EH (cell line): ENCODE data around the gene SMARCD2.
"Not testable (repeated sequence)": the region's sequence is repeated elsewhere in the genome, so short reads cannot be mapped to it uniquely, and the experiment has no call there.

Experiments used
- DNase-seq: peaks from one replicate; pipeline ENCODE4 v3.0.0-alpha.2; 2015; ENCODE audit warnings: low read depth

SMARCD2 gene

DNA sequence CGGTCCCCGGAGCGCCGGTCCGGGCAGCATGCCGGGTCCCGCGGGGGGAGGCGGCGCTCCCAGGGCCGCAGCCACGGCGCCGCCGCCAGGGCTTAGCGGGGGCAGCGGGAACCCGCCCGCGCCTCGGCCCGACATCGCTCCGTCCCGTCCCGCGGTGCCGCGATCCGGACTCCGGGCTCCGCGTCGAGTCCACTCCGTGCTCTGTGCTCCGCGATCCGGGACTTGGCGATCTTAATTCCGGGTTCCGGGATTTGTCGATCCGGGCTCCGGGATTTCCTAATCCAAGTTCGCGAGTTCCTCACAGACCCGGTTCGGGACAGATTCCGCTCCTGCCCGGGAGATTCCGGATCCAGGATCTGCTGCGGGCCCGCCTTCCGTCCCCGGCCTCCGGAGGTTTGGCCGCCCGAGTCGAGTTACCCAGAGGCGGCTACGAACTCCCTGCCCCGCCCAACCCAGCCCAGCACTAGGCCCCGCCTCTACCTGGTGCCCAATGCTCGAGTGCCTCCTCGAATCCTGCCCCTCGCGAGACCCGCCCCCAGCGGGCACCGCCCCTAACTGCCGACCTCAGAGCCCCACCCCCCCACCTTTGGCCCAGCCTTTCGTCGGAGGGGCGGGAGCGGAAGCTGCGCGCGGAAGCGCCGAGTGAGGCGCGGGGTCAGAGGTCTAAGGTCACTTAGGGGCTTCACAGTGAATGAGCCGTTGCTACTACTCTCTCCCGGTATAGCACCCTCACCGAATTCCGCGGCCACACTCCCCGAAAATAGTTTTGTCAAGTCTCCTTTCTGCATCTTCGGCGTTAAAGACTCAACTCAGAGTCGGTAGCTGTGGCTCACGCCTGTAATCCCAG is at the start of gene SMARCD2:
TSS of gene SMARCD2 (minus strand) at position 146 of the 847 bp plus-strand sequence. CDS start at position 135, 11 bp downstream.
- peak; percentile 99 for DNase-seq

DNA sequence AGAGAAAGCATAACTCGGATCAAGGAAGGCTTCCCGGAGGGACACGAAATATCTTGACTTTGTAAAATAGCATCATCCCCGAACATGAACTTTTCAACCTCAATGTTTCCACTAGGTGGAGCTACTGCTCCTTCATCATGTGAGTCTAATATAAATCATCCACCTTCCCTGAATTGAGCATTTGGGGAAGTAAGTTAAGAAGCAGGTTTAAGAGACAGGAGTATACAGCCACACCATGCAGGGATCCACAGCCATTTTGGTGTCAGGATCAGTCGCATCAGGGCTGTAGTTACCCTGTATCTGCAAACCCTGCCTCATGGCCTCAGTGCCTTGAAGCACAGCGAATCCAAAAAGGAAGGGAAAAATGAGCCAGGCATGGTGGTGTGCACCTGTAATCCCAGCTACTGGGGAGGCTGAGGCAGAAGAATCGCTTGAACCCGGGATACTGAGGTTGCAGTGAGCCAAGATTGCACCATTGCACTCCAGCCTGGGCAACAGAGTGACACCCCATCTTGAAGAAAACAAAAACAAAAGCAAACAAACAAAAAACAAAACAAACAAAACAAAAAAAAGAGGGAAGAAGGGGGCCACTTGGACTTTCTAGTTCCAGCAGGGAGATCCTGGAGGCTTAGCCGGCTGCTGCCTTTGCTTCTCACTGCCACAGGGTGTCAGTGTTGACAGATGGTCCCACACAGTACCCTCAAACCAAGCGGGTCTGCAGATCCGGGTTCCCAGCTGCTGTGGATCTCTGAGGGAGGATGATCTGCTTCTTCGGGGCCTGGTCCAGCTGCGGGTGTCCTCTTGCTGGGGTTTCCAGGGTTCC is 46.8 kb upstream of the SMARCD2 start:
- peak; percentile 55 for DNase-seq

DNA sequence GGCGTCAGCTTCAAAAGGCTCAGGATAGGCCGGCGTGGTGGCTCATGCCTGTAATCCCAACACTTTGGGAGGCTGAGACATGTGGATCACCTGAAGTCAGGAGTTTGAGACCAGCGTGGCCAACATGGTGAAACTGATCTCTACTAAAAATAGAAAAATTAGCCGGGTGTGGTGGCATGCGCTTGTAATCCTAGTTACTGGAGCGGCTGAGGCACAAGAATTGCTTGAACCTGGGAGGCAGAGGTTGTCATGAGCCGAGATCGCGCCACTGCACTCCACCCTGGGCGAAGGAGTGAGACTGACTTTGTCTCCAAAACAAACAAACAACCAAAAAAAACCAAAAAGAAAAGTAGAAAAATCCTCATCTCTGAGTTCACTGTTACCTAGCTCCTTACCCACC is 42.6 kb upstream of the SMARCD2 start:
- DNase-seq, result not testable (repeated sequence)

DNA sequence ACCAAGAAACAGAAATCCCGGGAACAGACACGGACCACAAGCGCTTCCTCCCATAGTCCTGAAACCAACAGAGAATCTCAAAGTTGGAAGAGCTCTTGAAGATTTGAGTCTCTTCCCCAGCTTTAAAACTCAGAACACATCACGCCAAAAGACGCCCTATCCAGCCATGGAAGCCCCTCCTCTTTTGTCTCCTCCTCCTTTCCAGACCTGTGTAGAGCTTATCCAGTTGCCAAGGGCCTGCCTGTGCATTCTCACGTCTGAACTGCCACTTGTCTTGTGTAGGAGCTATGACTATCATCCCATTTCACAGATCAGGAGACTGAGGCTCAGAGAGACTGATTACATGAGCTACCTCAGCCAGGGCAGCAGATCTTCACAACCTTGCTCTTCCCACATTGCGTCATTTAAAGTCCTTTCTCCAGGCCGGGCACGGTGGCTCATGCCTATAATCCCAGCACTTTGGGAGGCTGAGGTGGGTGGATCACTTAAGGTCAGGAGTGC is 40.2 kb upstream of the SMARCD2 start:
- DNase-seq, result not testable (repeated sequence)

DNA sequence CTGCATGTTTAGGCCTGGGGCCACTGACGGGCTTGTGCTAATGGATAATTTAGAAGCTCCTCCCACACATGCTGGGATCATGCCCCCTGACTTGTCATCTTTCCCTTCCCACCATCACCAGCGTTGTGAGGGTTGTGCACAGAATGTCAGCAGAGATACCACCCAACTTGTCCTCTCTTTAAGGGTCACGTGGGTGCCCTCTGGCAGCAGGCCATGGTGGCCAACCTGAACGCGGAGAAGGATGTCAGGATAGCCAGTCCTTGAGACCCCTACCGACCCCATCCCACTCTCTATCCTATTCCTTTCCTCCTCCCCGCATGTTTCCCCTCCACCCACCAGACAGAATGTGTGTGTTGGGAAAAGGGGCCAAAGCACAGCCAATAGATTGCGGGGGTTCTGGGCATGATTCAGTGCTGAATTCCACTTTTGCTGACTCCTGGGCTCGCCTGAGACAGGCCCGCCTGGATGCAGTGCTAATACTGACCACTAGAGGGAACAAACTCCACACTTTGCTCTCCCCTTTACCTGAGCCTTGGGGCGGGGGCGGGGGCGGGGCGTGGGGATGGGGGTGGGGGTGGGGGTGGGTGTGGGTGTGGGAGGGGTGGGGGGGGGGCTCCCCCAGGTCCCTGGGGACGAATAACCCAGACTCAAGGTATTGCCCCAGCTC is 39.6 kb upstream of the SMARCD2 start, which contains the start of gene GH2:
TSS of gene GH2 (minus strand) at position 10 of the 667 bp plus-strand sequence. CDS start 143 bp downstream, outside the sequence.
- peak; percentile 63 for DNase-seq

DNA sequence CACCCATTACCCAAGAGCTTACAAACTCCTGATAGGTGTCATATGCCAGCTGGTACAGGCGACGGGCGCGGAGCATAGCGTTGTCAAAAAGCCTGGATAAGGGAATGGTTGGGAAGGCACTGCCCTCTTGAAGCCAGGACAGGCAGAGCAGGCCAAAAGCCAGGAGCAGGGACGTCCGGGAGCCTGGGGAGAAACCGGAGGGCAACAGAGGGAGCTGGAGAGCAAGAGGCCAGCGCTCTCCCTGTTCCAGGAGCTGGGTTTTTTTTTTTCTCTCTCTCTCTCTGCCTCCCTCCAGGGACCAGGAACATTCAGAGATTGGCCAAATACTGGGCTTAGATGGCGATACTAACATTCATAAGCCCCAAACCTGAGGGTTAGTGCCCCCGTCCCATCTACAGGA is 38.9 kb upstream of the SMARCD2 start:
- DNase-seq, result not testable (repeated sequence)

DNA sequence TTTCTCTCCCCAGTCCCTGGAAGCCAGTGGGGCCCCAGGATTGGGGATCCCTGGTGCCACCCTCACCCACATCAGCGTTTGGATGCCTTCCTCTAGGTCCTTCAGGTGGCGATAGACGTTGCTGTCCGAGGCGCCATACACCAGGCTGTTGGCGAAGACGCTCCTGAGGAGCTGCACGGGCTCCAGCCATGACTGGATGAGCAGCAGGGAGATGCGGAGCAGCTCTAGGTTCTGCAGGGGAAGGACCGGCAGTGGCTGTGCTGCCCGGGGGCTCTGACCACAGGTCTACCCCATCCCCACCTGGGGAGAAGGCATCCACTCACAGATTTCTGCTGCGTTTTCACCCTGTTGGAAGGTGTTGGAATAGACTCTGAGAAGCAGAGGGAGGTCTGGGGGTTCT is 38.2 kb upstream of the SMARCD2 start:
- no peak for DNase-seq

DNA sequence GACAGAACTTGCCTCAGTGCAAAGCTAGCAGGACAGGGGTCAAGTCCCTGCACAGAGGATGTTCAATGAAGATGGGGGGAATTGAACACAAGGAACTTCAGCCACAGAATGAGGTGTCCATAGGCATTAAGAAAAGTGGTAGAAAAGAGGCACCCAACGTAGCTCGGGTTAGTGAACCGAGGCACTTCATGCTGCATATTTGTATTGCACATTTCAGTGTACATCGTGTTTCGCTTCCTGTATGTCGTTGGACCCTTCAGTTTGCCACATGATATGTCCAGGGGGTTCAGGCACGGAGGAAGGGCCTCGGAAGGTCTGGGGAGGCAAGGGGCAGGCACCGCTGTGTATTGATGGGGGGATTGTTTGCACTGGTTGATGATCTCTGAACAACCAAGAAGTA is 35.9 kb upstream of the SMARCD2 start:
- DNase-seq, result not testable (repeated sequence)

DNA sequence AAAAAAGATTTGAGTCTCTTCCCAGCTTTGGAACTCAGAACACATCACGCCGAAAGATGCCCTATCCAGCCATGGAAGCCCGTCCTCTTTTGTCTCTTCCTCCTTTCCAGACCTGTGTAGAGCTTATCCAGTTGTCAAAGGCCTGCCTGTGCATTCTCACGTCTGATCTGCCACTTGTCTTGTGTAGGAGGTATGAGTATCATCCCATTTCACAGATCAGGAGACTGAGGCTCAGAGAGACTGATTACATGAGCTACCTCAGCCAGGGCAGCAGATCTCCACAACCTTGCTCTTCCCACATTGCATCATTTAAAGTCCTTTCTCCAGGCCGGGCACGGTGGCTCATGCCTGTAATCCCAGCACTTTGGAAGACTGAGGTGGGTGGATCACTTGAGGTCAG is 32.2 kb upstream of the SMARCD2 start:
- DNase-seq, result not testable (repeated sequence)

DNA sequence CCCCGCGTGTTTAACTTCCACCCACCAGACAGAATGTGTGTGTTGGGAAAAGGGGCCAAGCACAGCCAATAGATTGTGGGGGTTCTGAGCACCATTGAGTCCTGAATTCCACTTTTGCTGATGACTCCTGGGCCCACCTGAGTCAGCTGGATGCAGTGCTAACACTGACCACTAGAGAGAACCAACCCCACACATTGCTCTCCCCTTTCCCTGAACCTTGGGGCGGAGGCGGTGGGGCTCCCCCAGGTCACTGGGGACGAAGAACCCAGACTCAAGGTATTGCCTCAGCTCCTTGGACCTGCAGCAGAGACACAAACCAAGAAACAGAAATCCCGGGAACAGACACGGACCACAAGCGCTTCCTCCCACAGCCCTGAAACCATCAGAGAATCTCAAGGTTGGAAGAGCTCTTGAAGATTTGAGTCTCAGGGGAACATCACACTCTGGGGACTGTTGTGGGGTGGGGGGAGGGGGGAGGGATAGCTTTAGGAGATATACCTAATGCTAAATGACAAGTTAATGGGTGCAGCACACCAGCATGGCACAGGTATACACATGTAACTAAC is 31.7 kb upstream of the SMARCD2 start:
- DNase-seq, result not testable (repeated sequence)

DNA sequence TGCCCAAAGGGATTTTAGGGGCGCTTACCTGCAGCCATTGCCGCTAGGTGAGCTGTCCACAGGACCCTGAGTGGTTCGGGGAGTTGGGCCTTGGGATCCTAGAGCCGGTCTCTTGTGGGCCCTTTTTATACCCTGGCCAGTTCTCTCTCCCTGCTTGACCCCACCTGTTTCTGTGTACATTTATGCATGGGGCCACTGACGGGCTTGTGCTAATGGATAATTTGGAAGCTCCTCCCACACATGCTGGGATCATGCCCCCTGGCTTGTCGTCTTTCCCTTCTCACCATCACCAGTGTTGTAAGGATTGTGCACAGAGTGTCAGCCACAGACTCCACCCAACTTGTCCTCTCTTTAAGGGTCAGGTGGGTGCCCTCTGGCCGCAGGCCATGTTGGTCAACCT is 31.1 kb upstream of the SMARCD2 start, which contains the start of gene CSH2:
TSS of gene CSH2 (minus strand) at position 101 of the 400 bp plus-strand sequence. CDS start at position 38, 63 bp downstream.
- not testable (repeated sequence) for DNase-seq

DNA sequence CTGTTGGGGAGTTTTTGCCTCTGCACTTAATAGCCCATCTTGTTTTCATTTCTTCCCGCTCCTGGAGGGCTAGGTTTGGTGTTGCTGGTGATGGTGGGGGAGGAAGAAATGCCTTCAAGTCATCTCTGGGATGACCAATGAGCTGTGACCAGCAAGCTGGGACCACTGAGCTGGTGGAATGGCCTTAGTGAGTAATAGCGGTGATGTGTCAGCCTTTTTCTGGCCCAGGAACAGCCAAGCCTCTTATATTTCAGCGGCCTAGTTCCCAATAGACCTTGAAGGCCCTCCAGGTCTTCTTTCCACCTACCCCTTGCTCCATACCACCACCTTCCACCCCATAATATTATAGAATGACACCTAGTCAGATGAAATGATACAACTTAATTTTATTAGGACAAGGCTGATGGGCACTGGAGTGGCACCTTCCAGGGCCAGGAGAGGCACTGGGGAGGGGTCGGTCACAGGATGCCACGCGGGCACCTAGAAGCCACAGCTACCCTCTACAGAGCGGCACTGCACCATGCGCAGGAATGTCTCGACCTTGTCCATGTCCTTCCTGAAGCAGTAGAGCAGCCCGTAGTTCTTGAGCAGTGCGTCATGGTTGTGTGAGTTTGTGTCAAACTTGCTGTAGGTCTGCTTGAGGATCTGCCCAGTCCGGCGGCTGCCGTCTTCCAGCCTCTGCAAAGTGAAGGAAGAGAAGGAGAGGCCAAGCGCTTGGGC is 29.3 kb upstream of the SMARCD2 start:
- DNase-seq, result not testable (repeated sequence)

DNA sequence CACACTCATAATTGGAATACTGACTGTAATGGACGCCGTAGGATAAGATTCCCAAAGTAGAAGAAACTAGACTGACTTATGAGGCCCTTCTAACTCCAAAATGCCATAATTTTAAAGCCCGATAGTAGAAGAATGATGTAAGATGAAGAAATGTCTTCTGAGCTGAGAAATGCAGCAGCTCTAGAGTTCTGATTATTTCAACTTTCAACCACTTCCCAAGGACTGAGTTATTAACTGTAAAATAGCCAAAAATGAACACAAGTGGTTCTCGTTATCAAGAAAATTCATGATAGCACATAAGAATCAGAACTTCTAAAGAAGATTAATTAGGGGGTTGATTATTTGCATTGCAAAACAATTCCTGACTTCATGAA is 27.8 kb upstream of the SMARCD2 start:
- DNase-seq, result not testable (repeated sequence)

DNA sequence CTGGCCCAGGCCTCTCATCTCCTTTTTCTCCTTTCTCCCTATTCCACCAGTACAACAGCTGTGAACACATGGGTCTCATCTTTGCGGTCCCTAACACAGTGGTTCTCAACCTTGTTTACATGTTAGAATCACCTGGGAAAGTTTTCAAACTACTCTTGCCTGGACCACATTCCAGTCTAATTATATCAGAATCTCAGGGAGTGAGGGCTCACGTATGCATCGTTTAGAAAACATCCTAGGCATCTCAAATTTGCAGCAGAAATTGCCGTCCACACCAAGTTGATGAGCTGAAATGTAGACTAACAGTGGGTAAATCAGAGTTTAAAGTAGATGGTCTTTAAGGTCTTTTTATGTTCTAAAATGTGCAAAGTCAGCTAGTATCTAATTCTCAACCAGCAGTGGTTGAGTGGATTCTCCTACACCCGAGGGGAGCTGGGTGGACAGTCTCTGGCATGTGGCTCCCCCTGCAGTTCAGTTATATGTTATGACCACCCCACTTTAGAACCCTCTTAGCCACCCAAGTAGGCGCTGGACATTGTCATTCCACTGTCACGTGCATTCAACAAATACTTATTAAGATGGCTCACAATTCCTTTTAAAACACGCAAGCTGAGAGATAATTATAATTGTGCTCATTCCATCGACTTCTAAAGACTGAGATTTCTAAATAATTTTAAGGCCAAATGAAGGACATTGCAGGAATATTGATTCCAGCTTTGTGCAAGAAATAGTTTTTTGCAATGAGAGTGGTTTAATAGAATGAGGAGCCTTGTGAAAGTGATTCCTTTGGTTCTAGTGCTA is 27.2 kb upstream of the SMARCD2 start:
- peak; percentile 58 for DNase-seq

DNA sequence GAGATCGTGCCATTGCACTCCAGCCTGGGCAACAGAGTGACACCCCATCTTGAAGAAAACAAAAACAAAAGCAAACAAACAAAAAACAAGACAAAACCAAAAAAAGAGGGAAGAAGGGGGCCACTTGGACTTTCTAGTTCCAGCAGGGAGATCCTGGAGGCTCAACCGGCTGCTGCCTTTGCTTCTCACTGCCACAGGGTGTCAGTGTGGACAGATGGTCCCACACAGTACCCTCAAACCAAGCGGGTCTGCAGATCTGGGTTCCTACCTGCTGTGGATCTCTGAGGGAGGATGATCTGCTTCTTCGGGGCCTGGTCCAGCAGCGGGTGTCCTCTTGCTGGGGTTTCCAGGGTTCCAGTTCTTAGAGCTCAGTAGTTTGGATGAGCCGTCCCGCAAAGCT is 24.1 kb upstream of the SMARCD2 start:
- DNase-seq, result not testable (repeated sequence)

DNA sequence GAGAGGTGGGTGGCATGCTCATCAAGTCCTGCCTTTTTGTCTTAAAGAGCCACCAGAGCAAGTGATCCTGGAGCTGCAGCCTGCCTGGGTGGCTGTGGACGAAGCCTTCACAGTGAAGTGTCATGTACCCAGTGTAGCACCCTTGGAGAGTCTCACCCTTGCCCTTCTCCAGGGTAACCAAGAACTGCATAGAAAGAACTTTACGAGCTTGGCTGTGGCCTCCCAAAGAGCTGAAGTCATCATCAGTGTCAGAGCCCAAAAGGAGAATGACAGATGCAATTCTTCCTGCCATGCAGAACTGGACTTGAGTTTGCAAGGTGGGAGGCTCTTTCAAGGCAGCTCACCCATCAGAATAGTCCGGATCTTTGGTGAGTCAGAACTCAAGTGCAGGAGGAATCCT is 16.8 kb upstream of the SMARCD2 start:
- DNase-seq, result no peak

DNA sequence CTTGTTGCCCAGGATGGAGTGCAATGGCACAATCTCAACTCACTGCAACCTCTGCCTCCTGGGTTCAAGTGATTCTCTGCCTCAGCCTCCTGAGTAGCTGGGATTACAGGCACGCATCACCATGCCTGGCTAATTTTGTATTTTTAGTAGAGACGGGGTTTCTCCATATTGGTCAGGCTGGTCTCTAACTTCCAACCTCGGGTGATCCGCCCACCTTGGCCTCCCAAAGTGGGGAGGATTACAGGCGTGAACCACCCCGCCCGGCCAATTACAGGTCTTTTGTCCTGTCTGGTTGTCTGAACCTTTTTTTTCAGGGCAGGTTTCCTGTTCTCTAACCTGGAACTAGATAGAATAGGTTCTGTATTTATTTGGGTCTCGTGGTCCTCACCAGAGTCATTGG is 13.9 kb upstream of the SMARCD2 start:
- not testable (repeated sequence) for DNase-seq

DNA sequence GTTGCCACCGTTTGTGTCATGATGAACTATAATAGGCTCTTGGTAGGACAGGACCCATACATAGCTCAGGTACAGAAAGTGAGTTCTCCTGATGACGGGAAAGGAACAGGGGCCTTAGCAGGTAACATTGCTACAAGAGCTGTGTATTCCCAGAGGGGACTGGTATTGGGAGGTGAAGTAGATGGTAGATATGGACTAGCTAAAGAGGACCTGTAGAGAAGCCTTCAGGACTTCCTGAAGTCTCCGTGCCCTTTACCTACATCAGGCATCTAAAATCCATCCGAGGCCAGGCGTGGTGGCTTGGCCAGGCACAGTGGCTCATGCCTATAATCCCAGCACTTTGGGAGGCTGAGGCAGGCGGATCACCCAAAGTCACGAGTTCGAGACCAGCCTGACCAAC is 12.7 kb upstream of the SMARCD2 start:
- no peak for DNase-seq

DNA sequence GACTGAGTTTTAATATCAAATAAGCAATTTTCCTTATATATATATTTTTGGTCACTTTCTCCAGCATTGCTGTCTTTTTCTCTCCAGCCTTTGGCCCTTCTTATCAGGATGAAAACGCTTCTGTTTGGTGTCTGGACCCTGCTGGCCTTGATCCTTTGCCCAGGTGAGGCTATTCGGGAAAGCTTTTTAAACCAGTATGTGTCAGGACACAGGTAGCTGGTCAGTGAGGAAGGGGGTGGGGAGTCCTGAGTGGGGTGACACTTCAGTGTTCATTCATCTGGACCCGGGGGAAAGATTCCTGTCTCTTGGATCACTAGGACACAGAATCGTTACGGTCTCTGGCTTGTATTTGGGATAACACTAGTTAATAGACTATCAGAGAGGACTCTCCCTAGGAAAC is 12.2 kb upstream of the SMARCD2 start:
- no peak for DNase-seq

DNA sequence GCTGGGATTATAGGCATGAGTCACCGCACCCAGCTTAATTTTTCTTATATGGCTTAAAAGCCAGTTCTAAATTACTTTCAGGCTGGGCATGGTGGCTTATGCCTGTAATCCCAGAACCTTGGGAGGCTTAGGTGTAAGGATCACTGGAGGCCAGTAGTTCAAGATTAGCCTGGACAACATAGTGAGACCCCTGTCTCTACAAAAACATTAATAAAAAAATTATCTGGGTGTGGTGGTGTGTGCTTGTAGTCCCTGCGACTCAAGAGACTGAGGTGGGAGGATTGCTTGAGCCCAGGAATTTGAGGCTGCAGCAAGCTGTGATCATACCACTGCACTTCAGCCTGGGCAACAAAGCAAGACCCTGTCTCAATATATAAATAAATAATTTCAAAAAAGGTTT is 10.8 kb upstream of the SMARCD2 start:
- no peak for DNase-seq
